A673 (cell line): ENCODE data around the gene SF3B1. TPM values are rescaled to one million over a fixed set of nuclear protein-coding genes. Genes with fewer than 3 reads are reported as not detected.
"Not testable (repeated sequence)": the region's sequence is repeated elsewhere in the genome, so short reads cannot be mapped to it uniquely, and the experiment has no call there.

Source experiments
- BruUV-seq: library from RNA; stranded (reverse); fragments of 400-500 nt; replicated peaks from 2 replicates; lab custom pipeline; 2021; lab: Mats Ljungman, UMichigan
- CTCF ChIA-PET: fragments of 300-600 bp; sonication (Branson Sonifier 250); formaldehyde crosslinking; loops from one replicate; lab custom pipeline; 2022; ENCODE audit warnings: antibody characterized with exemption; lab: Charles Lee
- POLR2A ChIA-PET: fragments of 300-600 bp; sonication (Branson Sonifier 250); formaldehyde crosslinking; loops from one replicate; lab custom pipeline; 2022; ENCODE audit warnings: antibody characterized with exemption; ENCODE audit not compliant: low non-redundant PET; lab: Charles Lee
- DNase-seq: peaks from one replicate; pipeline ENCODE4 v3.0.0-alpha.2; 2015; ENCODE audit warnings: low spot score
- H3K27ac ChIP-seq: fragments of 200-600 bp; sonication (generic); 2 replicates; pipeline ENCODE4 v1.5.1; 2016; ENCODE audit warnings: mixed run types, low read depth, mild to moderate bottlenecking, mixed read lengths, antibody characterized with exemption, low read length; ENCODE audit not compliant: poor library complexity, severe bottlenecking
- H3K27me3 ChIP-seq: fragments of 200-600 bp; sonication (generic); replicated peaks from 2 replicates; pipeline ENCODE4 v1.6.1; 2017; ENCODE audit warnings: mixed run types, low read depth, mild to moderate bottlenecking, mixed read lengths, antibody characterized with exemption, low read length; ENCODE audit not compliant: insufficient read depth, poor library complexity
- H3K36me3 ChIP-seq: fragments of 200-600 bp; sonication (generic); 2 replicates; pipeline ENCODE4 v1.6.1; 2016; ENCODE audit warnings: mixed run types, mild to moderate bottlenecking, mixed read lengths, antibody characterized with exemption, low read length; ENCODE audit not compliant: insufficient read depth, poor library complexity, severe bottlenecking
- H3K4me1 ChIP-seq: fragments of 200-600 bp; sonication (generic); 2 replicates; pipeline ENCODE4 v1.6.1; 2017; ENCODE audit warnings: mixed run types, mild to moderate bottlenecking, mixed read lengths, antibody characterized with exemption, low read length; ENCODE audit not compliant: insufficient read depth, poor library complexity, severe bottlenecking
- H3K4me3 ChIP-seq: fragments of 200-600 bp; sonication (generic); 2 replicates; pipeline ENCODE4 v1.5.1; 2016; ENCODE audit warnings: low read depth, mixed run types, mild to moderate bottlenecking, mixed read lengths, low read length; ENCODE audit not compliant: poor library complexity, severe bottlenecking
- H3K9me3 ChIP-seq: fragments of 200-600 bp; sonication (generic); 2 replicates; pipeline ENCODE4 v1.6.1; 2016; ENCODE audit warnings: mixed run types, low read depth, mild to moderate bottlenecking, mixed read lengths, antibody characterized with exemption, low read length; ENCODE audit not compliant: poor library complexity, severe bottlenecking
- CTCF ChIP-seq: fragments of 300-800, 200-600 bp; sonication (generic); conservative IDR thresholded peaks from 2 replicates; pipeline ENCODE4 v1.5.1; 2017; ENCODE audit warnings: low read depth, mild to moderate bottlenecking, antibody characterized with exemption, low read length, moderate library complexity, mixed read lengths
- EZH2 ChIP-seq: fragments of 200-600 bp; sonication (generic); IDR thresholded peaks from 2 replicates; pipeline ENCODE4 v1.6.1; 2017; ENCODE audit warnings: borderline replicate concordance, low read depth, mild to moderate bottlenecking, mixed read lengths, antibody characterized with exemption, low read length; ENCODE audit not compliant: poor library complexity, severe bottlenecking
- intact Hi-C: fragments of 100-400 bp; cut with micrococcal nuclease; formaldehyde crosslinking; loops from one replicate; pipeline ENCODE4 v1.10.0; 2022; ENCODE audit not compliant: unreplicated experiment
- total RNA-seq: library from RNA; stranded (reverse); gene quantifications from 2 replicates; pipeline ENCODE4 v1.2.3, GENCODE V29; 2021

Gene SF3B1
- total RNA-seq, 1 experiment from 2014 or later: 287 TPM

GRCh38 chr2:197345846-197346370 lies 88.9 kb downstream of the SF3B1 start:
- Histone ChIP-seq H3K9me3 (no peaks in the 10 kb centered on the region), H3K27me3 (no peaks in the 10 kb centered on the region), H3K4me1 (no peaks in the 10 kb centered on the region), H3K4me3 (no peak overlapping the region), H3K27ac (no peak overlapping the region), H3K36me3 (no peaks in the 10 kb centered on the region)
- BruUV-seq: no TSS peak
- DNase-seq: no peak
- POLR2A ChIA-PET: no interaction called here
- TF ChIP-seq EZH2: no peak
- no peak for TF ChIP-seq CTCF
- CTCF ChIA-PET: interaction anchor here (0.6 kb wide), 1 partner anchor 14 kb away, joined by 3 read pairs; no protein-coding TSS in a partner anchor
- intact Hi-C loops: no loop called here

GRCh38 chr2:197343968-197344367 lies 90.9 kb downstream of the SF3B1 start:
- POLR2A ChIA-PET, H3K9me3 ChIP-seq, H3K4me1 ChIP-seq, BruUV-seq, H3K27ac ChIP-seq, H3K27me3 ChIP-seq, intact Hi-C loops, DNase-seq, CTCF ChIA-PET, H3K36me3 ChIP-seq, H3K4me3 ChIP-seq: not testable (repeated sequence)

GRCh38 chr2:197340591-197340990 lies 94.2 kb downstream of the SF3B1 start:
- no peak for TF ChIP-seq EZH2
- TF ChIP-seq CTCF: no peak
- Histone ChIP-seq H3K27me3 (no peaks in the 10 kb centered on the region), H3K4me1 (no peaks in the 10 kb centered on the region), H3K36me3 (no peaks in the 10 kb centered on the region), H3K9me3 (no peaks in the 10 kb centered on the region), H3K4me3 (no peak overlapping the region), H3K27ac (no peak overlapping the region)
- POLR2A ChIA-PET: no interaction called here
- CTCF ChIA-PET: no interaction called here
- DNase-seq: no peak
- BruUV-seq: no TSS peak
- intact Hi-C loops: no loop called here

Other genes starting within 250 kb of the SF3B1 start
- 17.0 and 22.2 TPM in 2 replicates for gene ANKRD44, start 124.2 kb downstream of the SF3B1 start, total RNA-seq
- gene COQ10B, start 18.5 kb upstream of the SF3B1 start, total RNA-seq: 15.2 and 17.1 TPM in 2 replicates
- 737 and 812 TPM in 2 replicates for gene HSPD1, start 64.8 kb upstream of the SF3B1 start, total RNA-seq
- 296 and 356 TPM in 2 replicates for gene HSPE1, start 65.4 kb upstream of the SF3B1 start, total RNA-seq
- gene MOB4, start 81.0 kb upstream of the SF3B1 start, total RNA-seq: 38.0 and 41.6 TPM in 2 replicates
- gene RFTN2, start 240.6 kb upstream of the SF3B1 start, total RNA-seq: 5.8 and 7.3 TPM in 2 replicates